ENCODE data around the gene ZNF736.
"Not testable (repeated sequence)": the region's sequence is repeated elsewhere in the genome, so short reads cannot be mapped to it uniquely, and the experiment has no call there.

ZNF736 gene

DNA sequence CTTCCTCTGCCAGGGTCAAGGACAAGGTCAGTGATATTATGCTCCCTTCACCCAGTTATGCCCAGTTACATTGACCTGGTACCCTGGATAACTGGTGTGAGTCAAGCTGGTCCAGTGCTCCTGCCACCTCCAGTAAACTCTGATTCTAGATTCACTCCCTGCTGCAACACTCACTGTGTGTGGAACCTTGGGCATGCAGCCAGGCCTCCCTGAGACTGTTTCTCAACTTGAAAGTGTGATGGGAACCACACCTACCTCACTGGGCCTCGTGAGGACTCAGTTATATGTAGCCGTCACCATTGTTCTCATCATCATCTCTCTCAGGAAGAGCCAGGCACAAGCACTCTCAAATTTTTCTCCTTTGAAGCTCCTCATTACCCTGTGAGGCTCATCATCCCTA lies 935 bp upstream of the ZNF736 start:
- Histone ChIP-seq H3F3A (ENCODE audit: insufficient read depth, low read length) (no peaks in the 10 kb centered on the region), H3K4me2 (ENCODE audit: low read depth, low read length) (no peak overlapping the region), H3K9me3 (replicated peaks; ENCODE audit: insufficient read depth, low read length) (no peaks in the 10 kb centered on the region), H3K9ac (ENCODE audit: low read length) (no peak overlapping the region), H3K4me1 (ENCODE audit: low read length) (peaks cover 6% of the 10 kb centered on the region; the same call in 1 of the 2 replicates), H4K20me1 (ENCODE audit: insufficient read depth, low read length) (no peaks in the 10 kb centered on the region), H3K9me2 (replicated peaks; ENCODE audit: insufficient read depth, low read length) (no peaks in the 10 kb centered on the region), H3K27me3 (replicated peaks; ENCODE audit: insufficient read depth, low read length) (no peaks in the 10 kb centered on the region), H3K36me3 (replicated peaks; ENCODE audit: insufficient read depth, low read length) (no peaks in the 10 kb centered on the region), H3K27ac (ENCODE audit: low read length) (no peak overlapping the region), H3K4me3 (ENCODE audit: low read length) (no peak overlapping the region), H2AFZ (ENCODE audit: low read length) (no peak overlapping the region), H3K79me2 (ENCODE audit: low read length) (peaks cover 33% of the 10 kb centered on the region)
- TF ChIP-seq CTCF (IDR thresholded peaks at IDR 0.05; ENCODE audit: low read length) (no peak), EZH2 (optimal IDR thresholded peaks at IDR 0.05; ENCODE audit: low read depth, low read length) (no peak), EZH2phosphoT487 (IDR thresholded peaks at IDR 0.05; ENCODE audit: low read length) (no peak)
- DNase-seq = no peak

DNA sequence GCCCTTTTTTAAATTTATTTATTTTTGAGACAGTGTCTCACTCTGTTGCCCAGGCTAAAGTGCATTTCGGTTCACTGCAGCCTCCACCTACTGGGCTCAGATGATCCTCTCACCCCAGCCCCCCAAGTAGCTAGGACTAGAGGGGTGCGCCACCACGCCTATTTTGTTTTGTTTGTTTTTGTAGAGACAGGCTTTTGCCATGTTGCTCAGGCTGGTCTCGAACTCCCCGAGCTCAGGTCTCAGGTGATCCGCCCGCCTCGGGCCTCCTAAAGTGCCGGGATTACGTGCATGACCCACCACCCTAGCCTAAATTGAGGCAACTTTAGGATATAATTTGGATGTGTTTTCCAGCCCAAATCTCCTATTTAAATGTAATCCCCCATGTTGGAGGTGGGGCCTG lies 805 bp downstream of the ZNF736 start:
- Histone ChIP-seq H3K9me2 (replicated peaks; ENCODE audit: insufficient read depth, low read length) (no peaks in the 10 kb centered on the region), H3K9ac (ENCODE audit: low read length) (peak overlapping the region; percentile 80), H3K27ac (ENCODE audit: low read length) (no peak overlapping the region; the same call in 1 of the 2 replicates), H3K79me2 (ENCODE audit: low read length) (peaks cover 40% of the 10 kb centered on the region), H3K4me2 (ENCODE audit: low read depth, low read length) (peak overlapping the region; percentile 66), H3K27me3 (replicated peaks; ENCODE audit: insufficient read depth, low read length) (no peaks in the 10 kb centered on the region), H4K20me1 (ENCODE audit: insufficient read depth, low read length) (no peaks in the 10 kb centered on the region), H3K9me3 (replicated peaks; ENCODE audit: insufficient read depth, low read length) (no peaks in the 10 kb centered on the region), H3K36me3 (replicated peaks; ENCODE audit: insufficient read depth, low read length) (no peaks in the 10 kb centered on the region), H3K4me1 (ENCODE audit: low read length) (peaks cover 6% of the 10 kb centered on the region; the same call in 1 of the 2 replicates), H2AFZ (ENCODE audit: low read length) (peak overlapping the region; percentile 80; the same call in 1 of the 2 replicates), H3F3A (ENCODE audit: insufficient read depth, low read length) (no peaks in the 10 kb centered on the region), H3K4me3 (ENCODE audit: low read length) (peak overlapping the region; percentile 72)
- TF ChIP-seq EZH2phosphoT487 (IDR thresholded peaks at IDR 0.05; ENCODE audit: low read length) = no peak
- TF ChIP-seq EZH2 (optimal IDR thresholded peaks at IDR 0.05; ENCODE audit: low read depth, low read length) = no peak
- no peak for TF ChIP-seq CTCF (IDR thresholded peaks at IDR 0.05; ENCODE audit: low read length)
- DNase-seq = no peak

GRCh38 chr7:64316031-64316742 lies 2.4 kb downstream of the ZNF736 start:
- H4K20me1 ChIP-seq (ENCODE audit: insufficient read depth, low read length); DNase-seq; H3F3A ChIP-seq (ENCODE audit: insufficient read depth, low read length); H3K9me3 ChIP-seq (replicated peaks; ENCODE audit: insufficient read depth, low read length); H3K4me3 ChIP-seq (ENCODE audit: low read length); H3K4me1 ChIP-seq (ENCODE audit: low read length); H3K4me2 ChIP-seq (ENCODE audit: low read depth, low read length); H3K9me2 ChIP-seq (replicated peaks; ENCODE audit: insufficient read depth, low read length); H3K27me3 ChIP-seq (replicated peaks; ENCODE audit: insufficient read depth, low read length); H2AFZ ChIP-seq (ENCODE audit: low read length); H3K9ac ChIP-seq (ENCODE audit: low read length); H3K27ac ChIP-seq (ENCODE audit: low read length); H3K36me3 ChIP-seq (replicated peaks; ENCODE audit: insufficient read depth, low read length): not testable (repeated sequence)
- H3K79me2 ChIP-seq (ENCODE audit: low read length) = peaks cover 40% of the 10 kb centered on the region
